ENCODE data around the gene RAPGEF2.

Gene RAPGEF2

DNA sequence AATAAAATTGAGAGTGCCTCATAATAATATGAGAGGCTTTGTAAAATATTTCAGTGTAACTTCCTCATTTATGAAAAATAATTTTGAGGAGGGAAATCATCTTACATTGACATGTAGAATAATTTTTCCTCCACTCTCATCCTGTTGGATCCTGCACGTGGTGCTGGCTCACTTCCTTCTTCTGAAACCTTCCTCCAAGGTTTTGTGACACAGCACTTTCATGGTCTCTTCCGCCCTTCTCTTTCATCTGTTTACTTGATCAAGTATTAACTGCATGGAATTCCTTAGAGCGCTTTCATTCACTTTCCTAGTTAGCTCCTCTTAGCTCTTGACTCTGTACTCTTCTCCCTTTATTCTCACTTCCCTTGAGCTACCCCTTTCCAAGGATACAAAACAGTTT is 246.5 kb downstream of the RAPGEF2 start:
- H3K27ac Mint-ChIP-seq, result no peak overlapping the region
- H3K9me3 Mint-ChIP-seq, result no peaks in the 10 kb centered on the region
- TF ChIP-seq CTCF (IDR thresholded peaks at IDR 0.05; ENCODE audit: unreplicated experiment in 3 of 3), result no peak
- peaks cover 81% of the 10 kb centered on the region for H3K36me3 Mint-ChIP-seq (ENCODE audit: low read depth)
- H3K4me1 Mint-ChIP-seq, result no peaks in the 10 kb centered on the region
- no peak overlapping the region for H3K4me3 Mint-ChIP-seq
- H3K27me3 Mint-ChIP-seq (ENCODE audit: low read depth), result no peaks in the 10 kb centered on the region

DNA sequence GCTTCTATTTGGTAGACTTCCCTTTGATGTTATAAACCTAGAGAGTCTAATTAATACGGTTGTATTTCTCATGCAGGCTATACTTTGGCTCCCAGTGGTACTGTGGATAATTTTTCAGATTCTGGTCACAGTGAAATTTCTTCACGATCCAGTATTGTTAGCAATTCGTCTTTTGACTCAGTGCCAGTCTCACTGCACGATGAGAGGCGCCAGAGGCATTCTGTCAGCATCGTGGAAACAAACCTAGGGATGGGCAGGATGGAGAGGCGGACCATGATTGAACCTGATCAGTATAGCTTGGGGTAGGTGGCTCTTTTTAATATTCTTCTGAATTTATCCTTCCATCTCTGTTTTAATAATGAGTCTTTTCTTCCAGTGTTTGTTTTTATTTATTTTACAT is 249.7 kb downstream of the RAPGEF2 start:
- Mint-ChIP-seq H3K4me1 (peaks cover 7% of the 10 kb centered on the region), H3K27ac (no peak overlapping the region), H3K9me3 (no peaks in the 10 kb centered on the region), H3K4me3 (no peak overlapping the region), H3K36me3 (ENCODE audit: low read depth) (peaks cover 81% of the 10 kb centered on the region), H3K27me3 (ENCODE audit: low read depth) (no peaks in the 10 kb centered on the region)
- TF ChIP-seq CTCF (IDR thresholded peaks at IDR 0.05; ENCODE audit: unreplicated experiment in 3 of 3), result no peak

GRCh38 chr4:159353422-159354116 is 250.7 kb downstream of the RAPGEF2 start:
- H3K9me3 Mint-ChIP-seq, result no peaks in the 10 kb centered on the region
- peaks cover 7% of the 10 kb centered on the region for H3K4me1 Mint-ChIP-seq
- no peak overlapping the region for H3K4me3 Mint-ChIP-seq
- H3K27ac Mint-ChIP-seq, result no peak overlapping the region
- H3K36me3 Mint-ChIP-seq (ENCODE audit: low read depth), result peaks cover 78% of the 10 kb centered on the region
- no peaks in the 10 kb centered on the region for H3K27me3 Mint-ChIP-seq (ENCODE audit: low read depth)
- TF ChIP-seq CTCF (IDR thresholded peaks at IDR 0.05; ENCODE audit: unreplicated experiment in 3 of 3), result no peak

- no peaks in the 10 kb centered on the region for H3K27me3 Mint-ChIP-seq (ENCODE audit: low read depth)
- H3K4me1 Mint-ChIP-seq, result peaks cover 7% of the 10 kb centered on the region
- peaks cover 78% of the 10 kb centered on the region for H3K36me3 Mint-ChIP-seq (ENCODE audit: low read depth)
- no peak overlapping the region for H3K4me3 Mint-ChIP-seq
- no peak overlapping the region for H3K27ac Mint-ChIP-seq
- H3K9me3 Mint-ChIP-seq, result no peaks in the 10 kb centered on the region
- no peak for TF ChIP-seq CTCF (IDR thresholded peaks at IDR 0.05; ENCODE audit: unreplicated experiment in 3 of 3)
Measured at GRCh38 chr4:159355466-159355865, 252.6 kb downstream of the RAPGEF2 start.

- Mint-ChIP-seq H3K4me3 (no peak overlapping the region), H3K4me1 (peaks cover 7% of the 10 kb centered on the region), H3K36me3 (ENCODE audit: low read depth) (peaks cover 74% of the 10 kb centered on the region), H3K27ac (no peak overlapping the region), H3K27me3 (ENCODE audit: low read depth) (no peaks in the 10 kb centered on the region), H3K9me3 (no peaks in the 10 kb centered on the region)
- TF ChIP-seq CTCF (IDR thresholded peaks at IDR 0.05; ENCODE audit: unreplicated experiment in 3 of 3), result no peak
Measured at GRCh38 chr4:159357350-159357749, 254.5 kb downstream of the RAPGEF2 start.

GRCh38 chr4:159358226-159358625 is 255.3 kb downstream of the RAPGEF2 start:
- TF ChIP-seq CTCF (IDR thresholded peaks at IDR 0.05; ENCODE audit: unreplicated experiment in 3 of 3), result no peak
- peaks cover 68% of the 10 kb centered on the region for H3K36me3 Mint-ChIP-seq (ENCODE audit: low read depth)
- peaks cover 7% of the 10 kb centered on the region for H3K4me1 Mint-ChIP-seq
- H3K9me3 Mint-ChIP-seq, result no peaks in the 10 kb centered on the region
- no peak overlapping the region for H3K4me3 Mint-ChIP-seq
- no peak overlapping the region for H3K27ac Mint-ChIP-seq
- H3K27me3 Mint-ChIP-seq (ENCODE audit: low read depth), result no peaks in the 10 kb centered on the region
